Measurements from ENCODE around the gene RCAN3.
"Not testable (repeated sequence)": the region's sequence is repeated elsewhere in the genome, so short reads cannot be mapped to it uniquely, and the experiment has no call there.

Gene RCAN3

DNA sequence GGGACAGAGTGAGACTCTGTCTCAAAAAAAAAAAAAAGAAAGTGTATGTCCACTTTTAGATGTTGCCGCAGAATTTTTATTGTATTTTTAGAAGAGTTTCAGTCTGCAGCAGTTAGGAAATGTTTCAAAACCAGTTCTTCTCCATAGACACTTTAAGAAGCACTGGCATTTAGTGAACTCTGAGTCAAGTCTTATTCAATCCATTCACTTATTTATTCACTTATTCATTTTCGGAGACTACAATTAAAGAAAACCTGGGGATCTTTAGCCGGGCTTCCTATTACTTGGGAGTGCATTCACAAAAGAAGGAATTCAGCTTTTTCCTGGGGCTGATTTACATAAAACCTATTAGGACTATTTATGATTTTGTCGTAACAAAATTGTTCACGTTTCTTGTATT is 12.3 kb downstream of the RCAN3 start:
- no peak for DNase-seq

GRCh38 chr1:24515671-24516209 is 13.1 kb downstream of the RCAN3 start:
- DNase-seq: not testable (repeated sequence)

GRCh38 chr1:24516506-24516905 is 13.9 kb downstream of the RCAN3 start:
- DNase-seq: no peak

DNA sequence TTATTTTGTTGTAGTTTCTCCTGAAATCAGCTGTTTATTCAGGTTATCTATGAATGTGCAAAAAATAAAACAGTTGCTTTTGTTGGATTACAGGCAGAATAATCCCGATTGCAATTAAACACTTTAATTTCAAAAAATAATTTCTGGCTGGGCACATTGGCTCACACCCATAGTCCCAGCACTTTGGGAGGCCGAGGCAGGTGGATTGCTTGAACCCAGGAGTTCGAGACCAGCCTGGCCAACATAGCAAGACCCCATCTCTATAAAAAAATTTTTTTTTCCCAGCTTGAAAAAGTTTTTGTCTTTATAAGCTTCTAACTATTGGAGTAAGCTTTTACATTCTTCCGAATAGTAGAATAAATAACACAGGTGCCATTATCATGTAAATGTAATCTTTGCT is 15.3 kb downstream of the RCAN3 start:
- DNase-seq: no peak

DNA sequence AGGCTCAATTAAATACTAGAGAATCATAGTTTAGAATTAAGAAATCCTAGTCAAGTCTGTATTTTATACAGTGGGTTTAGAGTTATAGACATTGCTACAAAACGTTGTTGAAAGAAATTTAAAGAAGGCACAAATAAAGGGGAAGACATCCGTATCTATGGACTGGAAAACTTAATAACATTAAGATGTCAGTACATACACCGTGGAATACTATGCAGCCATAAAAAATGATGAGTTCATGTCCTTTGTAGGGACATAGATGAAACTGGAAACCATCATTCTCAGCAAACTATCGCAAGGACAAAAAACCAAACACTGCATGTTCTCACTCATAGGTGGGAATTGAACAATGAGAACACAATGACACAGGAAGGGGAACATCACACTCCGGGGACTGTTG is 17.6 kb downstream of the RCAN3 start:
- DNase-seq: not testable (repeated sequence)

GRCh38 chr1:24525606-24526005 is 23.0 kb downstream of the RCAN3 start:
- no peak for DNase-seq

DNA sequence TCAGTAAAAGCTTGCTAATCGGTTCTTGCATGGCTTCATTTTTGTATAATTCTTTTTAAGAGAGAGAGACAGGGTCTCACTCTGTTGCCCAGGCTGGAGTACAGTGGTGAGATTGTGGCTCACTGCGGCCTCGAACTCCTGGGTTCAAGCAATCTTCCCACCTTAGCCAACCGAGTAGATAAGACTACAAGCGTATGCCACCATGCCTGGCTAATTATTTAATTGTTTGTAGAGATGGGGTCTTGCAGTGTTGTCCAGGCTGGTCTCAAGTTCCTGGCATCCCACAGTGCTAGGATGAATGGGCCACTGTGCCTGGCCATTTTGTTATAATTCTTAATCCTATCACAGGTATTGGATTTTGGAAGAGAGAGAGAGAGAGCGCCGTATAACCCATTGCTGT is 23.4 kb downstream of the RCAN3 start:
- no peak for DNase-seq

GRCh38 chr1:24526940-24527542 is 24.4 kb downstream of the RCAN3 start:
- DNase-seq: peak; percentile 18 to 64 (median 34)

GRCh38 chr1:24528744-24529143 is 26.1 kb downstream of the RCAN3 start:
- no peak for DNase-seq

- not testable (repeated sequence) for DNase-seq
These were observed 26.7 kb downstream of the RCAN3 start for GRCh38 chr1:24529292-24529691.

DNA sequence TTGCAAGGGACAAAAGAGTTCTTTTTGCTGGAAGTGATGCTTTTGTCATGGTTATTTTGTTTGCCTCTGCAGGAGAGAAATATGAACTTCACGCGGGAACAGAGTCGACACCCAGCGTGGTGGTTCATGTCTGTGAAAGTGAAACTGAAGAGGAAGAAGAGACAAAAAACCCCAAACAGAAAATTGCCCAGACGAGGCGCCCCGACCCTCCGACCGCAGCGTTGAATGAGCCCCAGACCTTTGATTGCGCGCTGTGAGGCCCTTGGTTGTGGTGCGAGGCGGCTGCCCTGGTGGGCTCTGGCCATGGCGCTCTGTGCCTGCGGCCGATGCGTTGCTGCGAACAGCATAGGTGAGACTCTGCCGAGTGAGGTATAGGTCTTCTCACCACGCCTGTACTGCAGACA is 32.4 kb downstream of the RCAN3 start:
- peak; percentile 63 to 86 (median 76) for DNase-seq

DNA sequence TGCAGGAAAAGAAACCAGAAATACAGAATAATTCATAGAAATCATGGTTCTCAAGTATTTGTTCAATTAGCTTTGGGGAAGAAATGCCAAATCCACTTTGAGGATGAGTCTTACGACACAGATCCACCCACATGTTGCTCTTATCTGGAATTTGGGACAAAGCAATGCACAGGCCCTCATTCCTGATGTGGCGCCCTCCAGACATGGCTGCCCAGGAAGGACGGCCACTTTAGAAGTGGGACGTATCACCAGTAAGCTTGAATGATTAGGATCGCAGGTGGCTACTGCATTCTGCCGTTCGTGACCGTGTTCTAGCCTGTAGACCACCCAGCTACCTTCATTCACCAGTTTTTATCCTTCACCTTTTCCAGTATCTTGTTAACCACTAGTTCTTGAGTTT is 33.1 kb downstream of the RCAN3 start:
- no peak for DNase-seq

DNA sequence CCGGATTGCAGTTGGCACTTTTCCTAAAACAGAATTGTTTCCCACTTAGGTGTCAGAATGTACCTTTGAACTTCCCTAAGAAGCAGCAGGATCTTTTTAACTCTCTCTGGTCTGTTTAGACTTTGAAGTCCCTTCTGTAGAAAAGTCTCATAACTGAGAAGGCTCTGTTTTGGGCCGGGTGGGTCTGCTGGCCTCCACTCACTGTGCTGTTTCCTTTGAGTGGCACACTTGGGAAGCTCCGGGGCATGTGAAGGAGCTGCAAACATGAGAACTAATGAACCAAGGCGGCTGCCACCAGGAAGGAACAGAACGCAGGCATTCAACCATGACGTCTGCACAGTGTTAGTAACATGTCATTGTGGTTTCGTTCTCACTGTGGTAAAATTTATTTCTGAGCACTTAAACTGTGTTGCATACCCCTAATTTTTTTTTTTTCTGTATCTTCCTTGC is 33.8 kb downstream of the RCAN3 start:
- peak; percentile 61 to 88 (median 79) for DNase-seq

- DNase-seq: no peak
These were observed 37.6 kb downstream of the RCAN3 start for GRCh38 chr1:24540051-24540905.

DNA sequence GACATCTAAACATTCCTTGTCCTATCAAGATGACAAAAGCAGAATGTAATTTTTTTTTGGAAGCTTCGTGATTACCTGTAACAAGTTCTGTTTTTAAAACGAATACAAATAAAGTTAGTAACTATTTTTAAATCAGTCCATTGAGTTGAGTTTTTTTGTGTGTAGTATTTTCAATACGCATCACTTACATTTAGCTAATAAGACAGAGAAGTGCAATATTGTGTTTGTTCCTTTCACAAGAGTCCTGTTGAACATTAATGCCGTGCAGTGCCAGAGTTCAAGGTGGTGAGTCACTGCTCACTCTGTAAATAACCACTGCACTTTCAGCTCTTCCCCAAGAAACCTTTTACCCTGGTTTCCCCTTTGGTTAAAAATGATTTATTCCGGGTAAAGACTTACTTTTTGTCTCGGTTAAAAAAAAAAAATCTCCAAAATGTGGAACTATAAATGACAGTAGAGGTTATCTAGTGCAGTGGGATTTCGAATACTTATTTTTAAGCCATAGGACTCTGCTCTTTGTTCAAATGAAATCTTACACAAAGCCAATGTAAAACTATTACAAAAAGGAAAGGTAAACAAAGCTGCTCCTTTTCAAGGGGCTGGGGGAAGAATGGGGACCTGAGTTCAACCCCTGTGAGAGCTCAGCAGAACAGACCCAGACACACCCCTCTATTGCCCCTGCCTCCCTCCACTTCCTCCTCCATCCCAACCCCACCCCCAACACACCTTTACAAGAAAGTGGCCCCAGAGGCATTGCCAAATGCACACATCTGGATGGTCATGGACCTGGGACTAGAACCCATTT is 38.5 kb downstream of the RCAN3 start:
- no peak for DNase-seq

- DNase-seq: no peak
These were observed 39.2 kb downstream of the RCAN3 start for GRCh38 chr1:24541711-24542346.

DNA sequence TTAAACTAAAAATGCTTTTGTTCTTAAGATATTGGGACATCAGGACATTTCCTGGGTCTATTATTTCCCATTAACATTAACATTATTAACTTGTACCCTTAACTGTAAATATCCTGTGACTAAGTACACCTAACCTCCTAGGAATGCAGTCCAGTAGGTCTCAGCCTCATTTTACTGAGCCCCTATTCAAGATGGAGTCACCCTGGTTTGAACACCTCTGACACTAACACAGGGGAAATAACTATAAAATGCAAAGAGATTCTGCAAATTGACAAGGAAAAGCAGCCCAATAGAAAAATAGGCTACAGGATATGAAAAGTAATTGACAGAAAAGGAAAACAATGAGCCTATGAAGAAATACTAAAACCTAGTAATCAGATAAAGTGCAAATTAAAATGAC is 41.6 kb downstream of the RCAN3 start:
- no peak for DNase-seq

DNA sequence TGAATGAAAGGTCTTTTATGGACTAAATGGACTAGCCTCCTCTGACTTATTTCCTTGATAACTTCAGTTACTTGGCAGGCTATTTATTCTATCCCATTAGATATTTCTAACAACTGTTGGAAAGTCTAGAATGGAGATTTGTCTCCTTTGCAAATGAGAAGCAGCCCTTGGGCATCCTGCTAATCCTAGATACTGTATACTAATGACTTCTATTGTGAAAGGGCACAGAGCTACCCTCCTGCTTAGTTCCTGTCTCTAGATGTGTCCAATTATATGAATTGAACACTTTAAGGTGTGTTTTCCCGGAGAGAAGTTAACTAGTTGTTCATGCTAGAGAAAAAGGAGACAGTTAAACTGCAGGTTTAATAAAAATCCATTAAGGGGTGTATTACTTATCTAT is 43.0 kb downstream of the RCAN3 start:
- no peak for DNase-seq

- no peak for DNase-seq
These were observed 44.6 kb downstream of the RCAN3 start for GRCh38 chr1:24547195-24547594.

- no peak for DNase-seq
These were observed 45.4 kb downstream of the RCAN3 start for GRCh38 chr1:24548070-24548469.

GRCh38 chr1:24549210-24549609 is 46.6 kb downstream of the RCAN3 start:
- DNase-seq: not testable (repeated sequence)

DNA sequence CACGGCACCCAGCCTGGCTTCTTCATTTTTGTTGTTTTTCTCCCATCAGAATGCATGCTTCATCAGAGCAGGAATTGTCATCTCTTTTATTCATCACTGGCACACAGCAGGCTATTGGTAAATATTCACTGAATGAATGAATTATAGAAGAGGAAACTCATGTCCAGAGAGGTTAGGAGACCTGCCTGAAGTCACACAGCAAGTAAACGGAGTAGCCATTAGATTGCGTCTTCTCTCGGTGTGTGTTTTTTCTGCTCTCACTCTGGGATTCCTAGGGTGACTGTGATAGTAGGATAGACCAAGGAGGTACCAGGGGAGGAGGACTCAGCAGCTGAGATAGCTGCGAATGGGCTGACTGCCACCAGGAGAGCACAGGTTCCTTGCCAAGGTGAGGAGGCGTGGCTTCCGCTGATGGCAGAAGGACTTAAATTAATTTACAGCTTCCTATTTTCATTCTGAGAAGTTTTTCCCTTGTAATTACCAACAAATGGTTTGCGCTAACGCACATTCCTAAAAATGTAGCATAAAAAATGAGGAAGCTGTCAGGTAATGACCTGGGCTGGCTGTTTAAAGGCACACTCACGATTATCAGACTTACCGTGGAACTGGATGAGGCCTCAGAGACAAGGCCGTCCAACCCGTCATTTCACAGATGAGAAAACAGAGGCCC is 48.8 kb downstream of the RCAN3 start:
- no peak for DNase-seq

Measured in stimulated activated naive CD4-positive, alpha-beta T cell (primary cell).